Hematopoietic multipotent progenitor cell treated with erythropoietin and hydrocortisone succinate and interleukin-3 and kit ligand, for 17 days (in vitro differentiated cells): ENCODE measurements around the gene ADRB1.

Experiments
- DNase-seq: peaks from one replicate; pipeline ENCODE4 v3.0.0-alpha.2; 2015; ENCODE audit warnings: low spot score

Gene ADRB1

GRCh38 chr10:114094795-114095194 is 51.1 kb downstream of the ADRB1 start:
- DNase-seq: no peak

- DNase-seq: no peak
These were observed 52.1 kb downstream of the ADRB1 start for GRCh38 chr10:114095559-114096337.
